ENCODE measurements around the gene SLC45A1.

Gene SLC45A1

DNA sequence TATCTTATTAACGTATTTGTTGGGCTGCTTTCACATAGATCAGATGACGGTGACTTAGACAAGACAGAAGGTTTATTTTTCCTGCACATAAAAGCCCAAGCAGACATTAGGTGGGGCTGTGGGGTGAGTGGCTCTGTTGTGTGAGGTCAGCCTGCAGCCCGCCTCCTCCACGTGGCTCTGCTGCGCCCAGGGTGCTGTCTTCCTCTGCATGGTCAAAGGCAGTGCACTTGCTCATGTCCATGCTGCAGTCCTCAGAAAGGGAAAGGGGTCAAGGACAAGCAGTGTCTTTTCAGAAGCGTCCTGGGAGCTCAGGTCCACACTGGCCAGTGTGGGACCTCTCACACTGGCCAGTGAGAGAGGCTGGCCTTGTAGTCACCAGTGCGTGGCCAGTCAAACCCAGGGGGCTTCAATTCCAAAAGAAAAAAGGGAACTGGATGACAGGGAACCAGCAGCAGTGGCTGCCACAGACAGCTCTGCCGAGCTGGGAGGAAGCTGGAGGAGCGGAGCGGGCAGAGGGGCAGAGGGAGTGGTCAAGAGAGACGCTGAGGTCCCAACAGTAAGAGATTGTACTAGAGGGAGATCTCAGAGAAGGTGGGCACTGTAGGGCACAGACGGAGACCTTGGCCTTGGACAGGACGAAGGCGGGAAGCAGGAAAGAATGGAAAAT lies 35.9 kb upstream of the SLC45A1 start:
- H2AFZ ChIP-seq (ENCODE audit: low read length): no peak overlapping the region
- H3F3A ChIP-seq (ENCODE audit: low read depth): no peaks in the 10 kb centered on the region
- no peak overlapping the region for H3K9ac ChIP-seq (ENCODE audit: low read depth, low read length, poor library complexity, severe bottlenecking)
- TF ChIP-seq, protein P1, sequence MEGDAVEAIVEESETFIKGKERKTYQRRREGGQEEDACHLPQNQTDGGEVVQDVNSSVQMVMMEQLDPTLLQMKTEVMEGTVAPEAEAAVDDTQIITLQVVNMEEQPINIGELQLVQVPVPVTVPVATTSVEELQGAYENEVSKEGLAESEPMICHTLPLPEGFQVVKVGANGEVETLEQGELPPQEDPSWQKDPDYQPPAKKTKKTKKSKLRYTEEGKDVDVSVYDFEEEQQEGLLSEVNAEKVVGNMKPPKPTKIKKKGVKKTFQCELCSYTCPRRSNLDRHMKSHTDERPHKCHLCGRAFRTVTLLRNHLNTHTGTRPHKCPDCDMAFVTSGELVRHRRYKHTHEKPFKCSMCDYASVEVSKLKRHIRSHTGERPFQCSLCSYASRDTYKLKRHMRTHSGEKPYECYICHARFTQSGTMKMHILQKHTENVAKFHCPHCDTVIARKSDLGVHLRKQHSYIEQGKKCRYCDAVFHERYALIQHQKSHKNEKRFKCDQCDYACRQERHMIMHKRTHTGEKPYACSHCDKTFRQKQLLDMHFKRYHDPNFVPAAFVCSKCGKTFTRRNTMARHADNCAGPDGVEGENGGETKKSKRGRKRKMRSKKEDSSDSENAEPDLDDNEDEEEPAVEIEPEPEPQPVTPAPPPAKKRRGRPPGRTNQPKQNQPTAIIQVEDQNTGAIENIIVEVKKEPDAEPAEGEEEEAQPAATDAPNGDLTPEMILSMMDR (conservative IDR thresholded peaks at IDR 0.05; ENCODE audit: low read length): no peak
- TF ChIP-seq EZH2phosphoT487 (IDR thresholded peaks at IDR 0.05; ENCODE audit: borderline replicate concordance): no peak
- no peaks in the 10 kb centered on the region for H3K36me3 ChIP-seq (ENCODE audit: insufficient read depth, low read length)
- H3K9me3 ChIP-seq (ENCODE audit: insufficient read depth, low read depth, low read length): no peaks in the 10 kb centered on the region
- no peaks in the 10 kb centered on the region for H3K4me1 ChIP-seq (ENCODE audit: insufficient read depth, low read length, poor library complexity, severe bottlenecking)
- H4K20me1 ChIP-seq (ENCODE audit: insufficient read depth, low read length, poor library complexity, severe bottlenecking): no peaks in the 10 kb centered on the region
- H3K4me3 ChIP-seq (ENCODE audit: low read length, poor library complexity, severe bottlenecking): no peak overlapping the region
- no peaks in the 10 kb centered on the region for H3K9me2 ChIP-seq (replicated peaks; ENCODE audit: low read depth, low read length)
- no peaks in the 10 kb centered on the region for H3K79me2 ChIP-seq (ENCODE audit: insufficient read depth, low read length)
- H3K4me2 ChIP-seq (ENCODE audit: low read depth, low read length, poor library complexity, severe bottlenecking): no peak overlapping the region
- no peaks in the 10 kb centered on the region for H3K27me3 ChIP-seq (ENCODE audit: insufficient read depth, low read length, poor library complexity, severe bottlenecking)

GRCh38 chr1:8283058-8283884 lies 34.6 kb upstream of the SLC45A1 start:
- Histone ChIP-seq H4K20me1 (ENCODE audit: insufficient read depth, low read length, poor library complexity, severe bottlenecking) (no peaks in the 10 kb centered on the region), H3K9me3 (ENCODE audit: insufficient read depth, low read depth, low read length) (no peaks in the 10 kb centered on the region), H3K79me2 (ENCODE audit: insufficient read depth, low read length) (no peaks in the 10 kb centered on the region), H2AFZ (ENCODE audit: low read length) (no peak overlapping the region), H3K27me3 (ENCODE audit: insufficient read depth, low read length, poor library complexity, severe bottlenecking) (no peaks in the 10 kb centered on the region), H3K36me3 (ENCODE audit: insufficient read depth, low read length) (no peaks in the 10 kb centered on the region), H3K4me3 (ENCODE audit: low read length, poor library complexity, severe bottlenecking) (no peak overlapping the region), H3K4me2 (ENCODE audit: low read depth, low read length, poor library complexity, severe bottlenecking) (no peak overlapping the region), H3K4me1 (ENCODE audit: insufficient read depth, low read length, poor library complexity, severe bottlenecking) (no peaks in the 10 kb centered on the region), H3F3A (ENCODE audit: low read depth) (no peaks in the 10 kb centered on the region), H3K9ac (ENCODE audit: low read depth, low read length, poor library complexity, severe bottlenecking) (no peak overlapping the region), H3K9me2 (replicated peaks; ENCODE audit: low read depth, low read length) (no peaks in the 10 kb centered on the region)
- TF ChIP-seq, protein P1 (conservative IDR thresholded peaks at IDR 0.05; ENCODE audit: low read length): no peak
- TF ChIP-seq EZH2phosphoT487 (IDR thresholded peaks at IDR 0.05; ENCODE audit: borderline replicate concordance): no peak

DNA sequence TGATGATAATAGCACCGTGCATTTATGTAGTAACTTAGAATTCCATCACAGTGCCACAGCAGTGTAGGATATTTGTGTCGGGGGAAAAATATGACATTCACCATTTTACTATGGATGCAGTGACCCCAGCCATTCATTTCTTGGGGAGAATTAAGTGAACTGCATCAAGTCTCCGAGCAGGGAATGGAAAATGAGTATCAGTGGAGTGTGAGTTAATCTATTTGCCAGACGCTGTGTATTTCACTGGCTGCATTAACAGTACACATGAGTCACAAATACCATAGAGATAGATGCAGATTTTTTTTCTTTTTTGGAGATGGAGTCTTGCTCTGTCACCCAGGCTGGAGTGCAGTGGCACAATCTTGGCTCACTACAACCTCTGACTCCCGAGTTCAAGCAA lies 33.8 kb upstream of the SLC45A1 start:
- no peak overlapping the region for H2AFZ ChIP-seq (ENCODE audit: low read length)
- no peaks in the 10 kb centered on the region for H3K79me2 ChIP-seq (ENCODE audit: insufficient read depth, low read length)
- H3F3A ChIP-seq (ENCODE audit: low read depth): no peaks in the 10 kb centered on the region
- TF ChIP-seq EZH2phosphoT487 (IDR thresholded peaks at IDR 0.05; ENCODE audit: borderline replicate concordance): no peak
- TF ChIP-seq, protein P1 (conservative IDR thresholded peaks at IDR 0.05; ENCODE audit: low read length): no peak
- H3K4me2 ChIP-seq (ENCODE audit: low read depth, low read length, poor library complexity, severe bottlenecking): no peak overlapping the region
- no peaks in the 10 kb centered on the region for H4K20me1 ChIP-seq (ENCODE audit: insufficient read depth, low read length, poor library complexity, severe bottlenecking)
- no peak overlapping the region for H3K9ac ChIP-seq (ENCODE audit: low read depth, low read length, poor library complexity, severe bottlenecking)
- no peaks in the 10 kb centered on the region for H3K4me1 ChIP-seq (ENCODE audit: insufficient read depth, low read length, poor library complexity, severe bottlenecking)
- H3K9me3 ChIP-seq (ENCODE audit: insufficient read depth, low read depth, low read length): no peaks in the 10 kb centered on the region
- no peak overlapping the region for H3K4me3 ChIP-seq (ENCODE audit: low read length, poor library complexity, severe bottlenecking)
- H3K27me3 ChIP-seq (ENCODE audit: insufficient read depth, low read length, poor library complexity, severe bottlenecking): no peaks in the 10 kb centered on the region
- no peaks in the 10 kb centered on the region for H3K9me2 ChIP-seq (replicated peaks; ENCODE audit: low read depth, low read length)
- no peaks in the 10 kb centered on the region for H3K36me3 ChIP-seq (ENCODE audit: insufficient read depth, low read length)

All from Loucy (cell line).